Measurements from ENCODE around the gene CLHC1.

Gene CLHC1

GRCh38 chr2:55150834-55151233 lies 81.3 kb downstream of the CLHC1 start:
- H3K27ac ChIP-seq (ENCODE audit: low read depth, low read length): no peak overlapping the region
- H3K4ac ChIP-seq (ENCODE audit: low read depth, low read length): no peak overlapping the region
- no peaks in the 10 kb centered on the region for H3K9me3 ChIP-seq (ENCODE audit: insufficient read depth, low read depth, low read length)
- H2AFZ ChIP-seq (ENCODE audit: insufficient read depth, low read length, poor library complexity): no peak overlapping the region
- H4K8ac ChIP-seq (ENCODE audit: low read depth, low read length): no peak overlapping the region
- H2BK120ac ChIP-seq (ENCODE audit: insufficient read depth, low read length, poor library complexity): no peak overlapping the region
- no peak overlapping the region for H2BK12ac ChIP-seq (ENCODE audit: low read length)
- H4K12ac ChIP-seq (ENCODE audit: low read depth, low read length): no peak overlapping the region
- H3K14ac ChIP-seq (ENCODE audit: low read length): no peak overlapping the region
- H3K4me2 ChIP-seq (ENCODE audit: low read length): no peak overlapping the region
- H3K36me3 ChIP-seq (ENCODE audit: control insufficient read depth in 1 of 2, insufficient read depth in 2 of 2, low read length in 2 of 2): no peaks in the 10 kb centered on the region
- no peak overlapping the region for H3K23ac ChIP-seq (ENCODE audit: low read length)
- no peaks in the 10 kb centered on the region for H3K79me2 ChIP-seq (ENCODE audit: control insufficient read depth, insufficient read depth, low read length, poor library complexity)
- H2AK5ac ChIP-seq (ENCODE audit: low read length): no peak overlapping the region
- H3K79me1 ChIP-seq (ENCODE audit: low read length): no peaks in the 10 kb centered on the region
- H3K27me3 ChIP-seq (ENCODE audit: insufficient read depth, low read length): no peaks in the 10 kb centered on the region
- no peak overlapping the region for H3K18ac ChIP-seq (ENCODE audit: low read length)
- no peak overlapping the region for H3K9ac ChIP-seq (ENCODE audit: low read length)
- peaks cover 0 to 5% of the 10 kb centered on the region in 2 experiments for H3K4me1 ChIP-seq (ENCODE audit: control insufficient read depth in 1 of 2, insufficient read depth in 2 of 2, low read length in 2 of 2)
- H2BK5ac ChIP-seq (ENCODE audit: low read depth, low read length, poor library complexity): no peak overlapping the region
- DNase-seq: no peak
- no peak overlapping the region for H4K91ac ChIP-seq (ENCODE audit: low read depth, low read length)
- WGBS (ENCODE audit: extremely low coverage, insufficient coverage, insufficient read length): no CpG with 5 or more reads among the region's 3 CpGs
- H3K4me3 ChIP-seq (ENCODE audit: low read depth, low read length): no peak overlapping the region

DNA sequence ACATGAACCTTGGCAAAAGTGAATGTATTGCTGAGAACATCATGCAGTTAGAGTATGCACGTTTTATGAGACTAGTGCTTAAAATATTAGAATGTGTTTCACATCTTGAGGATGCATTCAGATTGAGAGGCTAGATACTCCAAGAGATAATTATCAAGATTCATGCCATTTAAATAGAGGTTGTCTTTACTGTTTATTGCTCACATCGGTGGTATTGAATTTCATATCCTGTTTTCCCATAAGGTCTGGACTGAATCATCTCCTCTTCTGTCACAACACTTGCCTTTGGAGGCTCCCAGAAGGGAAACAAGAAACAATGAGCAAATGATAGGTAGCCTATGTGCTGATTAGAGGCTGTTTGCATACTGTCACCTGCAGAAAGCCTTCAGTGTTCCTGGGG lies 83.8 kb downstream of the CLHC1 start:
- no peak overlapping the region for H2AFZ ChIP-seq (ENCODE audit: insufficient read depth, low read length, poor library complexity)
- no peaks in the 10 kb centered on the region for H3K9me3 ChIP-seq (ENCODE audit: insufficient read depth, low read depth, low read length)
- no peak overlapping the region for H3K14ac ChIP-seq (ENCODE audit: low read length)
- no peak overlapping the region for H2BK5ac ChIP-seq (ENCODE audit: low read depth, low read length, poor library complexity)
- no peak overlapping the region for H3K4ac ChIP-seq (ENCODE audit: low read depth, low read length)
- no peak overlapping the region for H3K4me3 ChIP-seq (ENCODE audit: low read depth, low read length)
- no peak overlapping the region for H4K12ac ChIP-seq (ENCODE audit: low read depth, low read length)
- no peaks in the 10 kb centered on the region for H3K79me1 ChIP-seq (ENCODE audit: low read length)
- no peaks in the 10 kb centered on the region for H3K4me1 ChIP-seq (ENCODE audit: control insufficient read depth in 1 of 2, insufficient read depth in 2 of 2, low read length in 2 of 2)
- H3K23ac ChIP-seq (ENCODE audit: low read length): no peak overlapping the region
- H2BK120ac ChIP-seq (ENCODE audit: insufficient read depth, low read length, poor library complexity): no peak overlapping the region
- H4K91ac ChIP-seq (ENCODE audit: low read depth, low read length): no peak overlapping the region
- no peak overlapping the region for H4K8ac ChIP-seq (ENCODE audit: low read depth, low read length)
- H3K79me2 ChIP-seq (ENCODE audit: control insufficient read depth, insufficient read depth, low read length, poor library complexity): no peaks in the 10 kb centered on the region
- no CpG with 5 or more reads among the region's 2 CpGs for WGBS (ENCODE audit: extremely low coverage, insufficient coverage, insufficient read length)
- no peak overlapping the region for H3K27ac ChIP-seq (ENCODE audit: low read depth, low read length)
- H2BK12ac ChIP-seq (ENCODE audit: low read length): no peak overlapping the region
- no peak overlapping the region for H3K9ac ChIP-seq (ENCODE audit: low read length)
- H3K4me2 ChIP-seq (ENCODE audit: low read length): no peak overlapping the region
- H3K36me3 ChIP-seq (ENCODE audit: control insufficient read depth in 1 of 2, insufficient read depth in 2 of 2, low read length in 2 of 2): no peaks in the 10 kb centered on the region
- H2AK5ac ChIP-seq (ENCODE audit: low read length): no peak overlapping the region
- peak; percentile 38 to 85 for DNase-seq
- H3K27me3 ChIP-seq (ENCODE audit: insufficient read depth, low read length): no peaks in the 10 kb centered on the region
- H3K18ac ChIP-seq (ENCODE audit: low read length): no peak overlapping the region

DNA sequence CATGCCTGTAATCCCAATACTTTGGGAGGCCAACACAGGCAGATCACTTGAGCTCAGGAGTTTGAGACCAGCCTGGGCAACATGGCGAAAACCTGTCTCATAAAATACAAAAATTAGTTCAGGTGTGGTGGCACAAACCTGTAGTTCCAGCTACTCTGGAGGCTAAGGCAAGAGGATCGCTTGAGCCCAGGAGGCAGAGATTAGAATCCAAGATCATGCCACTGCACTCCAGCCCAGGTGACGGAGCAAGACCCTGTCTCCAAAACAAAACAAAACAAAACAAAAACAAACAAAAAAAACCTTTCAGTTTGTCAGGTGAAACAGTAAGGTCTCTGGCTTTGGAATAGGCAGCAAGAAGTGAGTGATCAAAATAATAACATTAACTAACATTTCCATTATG lies 84.6 kb downstream of the CLHC1 start:
- WGBS (ENCODE audit: extremely low coverage, insufficient coverage, insufficient read length): no CpG with 5 or more reads among the region's 3 CpGs
- Histone ChIP-seq H2BK120ac (ENCODE audit: insufficient read depth, low read length, poor library complexity) (no peak overlapping the region), H4K8ac (ENCODE audit: low read depth, low read length) (no peak overlapping the region), H3K4me1 (ENCODE audit: control insufficient read depth in 1 of 2, insufficient read depth in 2 of 2, low read length in 2 of 2) (no peaks in the 10 kb centered on the region), H3K9me3 (ENCODE audit: insufficient read depth, low read depth, low read length) (no peaks in the 10 kb centered on the region), H3K23ac (ENCODE audit: low read length) (no peak overlapping the region), H3K18ac (ENCODE audit: low read length) (no peak overlapping the region), H3K4me3 (ENCODE audit: low read depth, low read length) (no peak overlapping the region), H3K79me1 (ENCODE audit: low read length) (no peaks in the 10 kb centered on the region), H3K4ac (ENCODE audit: low read depth, low read length) (no peak overlapping the region), H2BK5ac (ENCODE audit: low read depth, low read length, poor library complexity) (no peak overlapping the region), H2AK5ac (ENCODE audit: low read length) (no peak overlapping the region), H4K12ac (ENCODE audit: low read depth, low read length) (no peak overlapping the region), H3K4me2 (ENCODE audit: low read length) (no peak overlapping the region), H3K36me3 (ENCODE audit: control insufficient read depth in 1 of 2, insufficient read depth in 2 of 2, low read length in 2 of 2) (no peaks in the 10 kb centered on the region), H3K79me2 (ENCODE audit: control insufficient read depth, insufficient read depth, low read length, poor library complexity) (no peaks in the 10 kb centered on the region), H4K91ac (ENCODE audit: low read depth, low read length) (no peak overlapping the region), H3K27ac (ENCODE audit: low read depth, low read length) (no peak overlapping the region), H3K14ac (ENCODE audit: low read length) (no peak overlapping the region), H2BK12ac (ENCODE audit: low read length) (no peak overlapping the region), H2AFZ (ENCODE audit: insufficient read depth, low read length, poor library complexity) (no peak overlapping the region), H3K27me3 (ENCODE audit: insufficient read depth, low read length) (no peaks in the 10 kb centered on the region), H3K9ac (ENCODE audit: low read length) (no peak overlapping the region)
- DNase-seq: peak; percentile 79 to 92

- Histone ChIP-seq H2BK5ac (ENCODE audit: low read depth, low read length, poor library complexity) (no peak overlapping the region), H3K4me3 (ENCODE audit: low read depth, low read length) (no peak overlapping the region), H3K9me3 (ENCODE audit: insufficient read depth, low read depth, low read length) (no peaks in the 10 kb centered on the region), H3K9ac (ENCODE audit: low read length) (no peak overlapping the region), H3K4me2 (ENCODE audit: low read length) (no peak overlapping the region), H4K8ac (ENCODE audit: low read depth, low read length) (no peak overlapping the region), H2AFZ (ENCODE audit: insufficient read depth, low read length, poor library complexity) (no peak overlapping the region), H3K27ac (ENCODE audit: low read depth, low read length) (no peak overlapping the region), H3K27me3 (ENCODE audit: insufficient read depth, low read length) (no peaks in the 10 kb centered on the region), H3K36me3 (ENCODE audit: control insufficient read depth in 1 of 2, insufficient read depth in 2 of 2, low read length in 2 of 2) (no peaks in the 10 kb centered on the region), H2BK12ac (ENCODE audit: low read length) (no peak overlapping the region), H3K4ac (ENCODE audit: low read depth, low read length) (no peak overlapping the region), H4K91ac (ENCODE audit: low read depth, low read length) (no peak overlapping the region), H3K14ac (ENCODE audit: low read length) (no peak overlapping the region), H2BK120ac (ENCODE audit: insufficient read depth, low read length, poor library complexity) (no peak overlapping the region), H3K23ac (ENCODE audit: low read length) (no peak overlapping the region), H3K79me2 (ENCODE audit: control insufficient read depth, insufficient read depth, low read length, poor library complexity) (no peaks in the 10 kb centered on the region), H3K79me1 (ENCODE audit: low read length) (no peaks in the 10 kb centered on the region), H3K18ac (ENCODE audit: low read length) (no peak overlapping the region), H4K12ac (ENCODE audit: low read depth, low read length) (no peak overlapping the region), H3K4me1 (ENCODE audit: control insufficient read depth in 1 of 2, insufficient read depth in 2 of 2, low read length in 2 of 2) (no peaks in the 10 kb centered on the region), H2AK5ac (ENCODE audit: low read length) (no peak overlapping the region)
- no CpG with 5 or more reads among the region's 5 CpGs for WGBS (ENCODE audit: extremely low coverage, insufficient coverage, insufficient read length)
- DNase-seq: peak; percentile 42 to 83
These were observed 85.1 kb downstream of the CLHC1 start for GRCh38 chr2:55147041-55147440.

Data from trophoblast cell (in vitro differentiated cells and primary cell).